GM21576 (cell line): ENCODE results near the gene MOAP1.
"Not testable (repeated sequence)": the region's sequence is repeated elsewhere in the genome, so short reads cannot be mapped to it uniquely, and the experiment has no call there.

Source experiments
- ATAC-seq: cut with Tn5 transposase; IDR thresholded peaks from one replicate; pipeline ENCODE4 v1.9.1; 2021; ENCODE audit warnings: mild to moderate bottlenecking, moderate library complexity; ENCODE audit not compliant: unreplicated experiment

MOAP1 gene

GRCh38 chr14:93150227-93151208, 34.2 kb downstream of the MOAP1 start:
- ATAC-seq, result no peak

- no peak for ATAC-seq
Measured at GRCh38 chr14:93148979-93149378, 35.7 kb downstream of the MOAP1 start.

GRCh38 chr14:93146119-93146518, 38.6 kb downstream of the MOAP1 start:
- no peak for ATAC-seq

GRCh38 chr14:93142854-93143652, 41.6 kb downstream of the MOAP1 start:
- no peak for ATAC-seq

- no peak for ATAC-seq
Measured at GRCh38 chr14:93137864-93138263, 46.8 kb downstream of the MOAP1 start.

GRCh38 chr14:93136508-93136907, 48.2 kb downstream of the MOAP1 start:
- ATAC-seq, result not testable (repeated sequence)

GRCh38 chr14:93136009-93136408, 48.7 kb downstream of the MOAP1 start:
- ATAC-seq, result no peak

- no peak for ATAC-seq
Measured at GRCh38 chr14:93135399-93135798, 49.3 kb downstream of the MOAP1 start.

- ATAC-seq, result no peak
Measured at GRCh38 chr14:93133464-93133863, 51.2 kb downstream of the MOAP1 start.

- no peak for ATAC-seq
Measured at GRCh38 chr14:93132472-93133065, 52.1 kb downstream of the MOAP1 start.
